ENCODE results near the gene IKBKE. TPM values are rescaled to one million over a fixed set of nuclear protein-coding genes. Genes with fewer than 3 reads are reported as not detected.

The IKBKE gene
- total RNA-seq, 1 experiment from 2014 or later, result 14.7 TPM

DNA sequence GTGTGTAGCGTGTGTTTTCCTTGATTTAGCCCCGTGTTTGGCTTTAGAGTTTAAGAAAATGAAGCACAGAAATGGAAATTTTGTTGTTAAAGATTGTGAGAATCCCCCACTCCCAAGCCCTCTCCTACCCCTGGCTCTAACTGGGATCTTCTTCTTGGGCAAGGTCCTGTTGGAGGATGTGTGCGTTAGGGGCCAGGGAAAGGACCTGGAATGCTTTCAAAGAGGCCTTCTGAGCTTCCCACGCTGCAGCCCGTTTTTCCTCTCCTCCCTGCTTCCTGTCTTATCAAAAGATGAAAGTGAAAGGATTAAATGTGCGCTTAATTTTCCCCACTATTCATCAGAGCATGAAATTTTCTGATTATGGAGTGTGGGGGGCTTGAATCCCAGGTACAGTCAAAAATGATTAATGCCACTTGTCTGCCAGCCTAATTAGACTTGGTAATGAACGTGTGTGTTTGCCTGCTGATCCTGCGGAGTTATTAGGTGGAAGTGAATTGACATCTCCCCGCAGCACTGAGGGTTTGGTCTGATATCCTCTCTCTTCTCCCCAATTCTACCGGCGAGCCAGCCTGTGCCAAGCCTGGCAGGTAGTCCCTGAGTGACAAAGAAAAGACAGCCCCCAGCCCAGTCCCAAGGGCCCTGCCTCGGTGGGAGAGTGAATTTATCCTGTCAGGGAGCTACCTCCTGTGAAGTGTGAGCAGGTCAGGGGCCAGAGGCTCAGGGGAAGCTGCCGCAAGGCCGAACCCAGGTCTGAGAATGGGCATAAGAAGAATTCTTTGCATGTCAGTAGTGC is 42.0 kb downstream of the IKBKE start:
- peak; percentile 20 for DNase-seq (ENCODE audit: low read depth)

DNA sequence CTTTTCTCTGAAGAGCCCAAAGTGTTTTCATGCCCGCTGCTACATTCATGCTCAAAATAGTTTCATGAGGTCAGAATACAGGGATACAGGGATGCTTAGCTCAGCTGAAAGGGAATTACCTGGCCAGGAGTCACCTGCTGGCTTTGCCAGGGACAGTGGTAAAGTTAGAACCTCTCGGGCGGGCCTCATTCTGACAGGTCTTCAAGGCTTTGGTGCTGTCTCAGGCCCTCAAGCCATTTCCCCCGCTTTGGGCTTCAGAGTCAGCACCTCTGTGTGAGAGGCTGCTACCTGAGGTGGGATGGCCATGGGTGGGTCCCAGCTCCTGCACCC is 42.5 kb downstream of the IKBKE start:
- DNase-seq (ENCODE audit: low read depth), result no peak

- peak; percentile 74 for DNase-seq (ENCODE audit: low read depth)
Observed at GRCh38 chr1:206513312-206514111, 43.2 kb downstream of the IKBKE start.

- no peak for DNase-seq (ENCODE audit: low read depth)
Observed at GRCh38 chr1:206514813-206515387, 44.6 kb downstream of the IKBKE start.

GRCh38 chr1:206516728-206516990 is 46.4 kb downstream of the IKBKE start:
- no peak for DNase-seq (ENCODE audit: low read depth)

DNA sequence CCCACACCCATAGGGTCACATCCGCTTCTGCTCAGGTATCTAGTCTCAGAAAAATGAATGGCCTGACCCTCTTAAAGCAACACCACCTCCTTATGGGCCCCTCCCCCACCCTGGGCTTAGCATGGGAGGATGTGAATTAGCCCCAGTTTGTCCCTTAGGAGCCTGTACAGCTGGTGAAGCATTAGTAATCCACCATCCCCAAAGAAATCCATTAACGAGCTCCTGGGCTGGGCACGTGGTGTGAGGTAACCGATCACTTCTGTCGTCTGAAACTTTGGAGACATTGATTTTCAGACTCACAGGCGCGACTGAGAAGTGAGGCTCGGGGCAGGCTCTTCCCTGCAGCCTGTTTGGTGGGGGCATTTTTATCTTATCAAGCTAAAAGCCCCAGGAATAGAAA is 47.5 kb downstream of the IKBKE start:
- DNase-seq (ENCODE audit: low read depth), result no peak

DNA sequence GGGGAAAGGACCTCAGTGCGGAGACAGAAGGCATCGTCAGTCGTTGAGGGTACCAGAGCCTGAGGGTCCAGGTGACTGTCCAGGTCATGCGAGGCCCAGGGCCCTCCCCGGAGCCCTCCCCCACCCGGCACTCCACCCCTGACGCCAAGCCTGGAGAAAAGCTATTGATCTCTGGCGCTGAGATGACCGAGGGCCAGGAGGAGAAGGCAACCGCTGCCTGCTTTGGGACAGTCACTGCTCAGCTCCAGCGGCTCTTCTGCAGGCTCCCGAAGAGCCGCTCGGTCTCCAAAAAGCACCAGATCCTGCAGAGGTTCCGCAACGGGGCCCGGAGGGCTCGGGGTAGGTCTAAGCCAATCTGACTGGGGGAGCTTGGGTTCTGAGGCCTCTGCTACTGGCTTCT is 47.9 kb downstream of the IKBKE start:
- DNase-seq (ENCODE audit: low read depth), result no peak

DNA sequence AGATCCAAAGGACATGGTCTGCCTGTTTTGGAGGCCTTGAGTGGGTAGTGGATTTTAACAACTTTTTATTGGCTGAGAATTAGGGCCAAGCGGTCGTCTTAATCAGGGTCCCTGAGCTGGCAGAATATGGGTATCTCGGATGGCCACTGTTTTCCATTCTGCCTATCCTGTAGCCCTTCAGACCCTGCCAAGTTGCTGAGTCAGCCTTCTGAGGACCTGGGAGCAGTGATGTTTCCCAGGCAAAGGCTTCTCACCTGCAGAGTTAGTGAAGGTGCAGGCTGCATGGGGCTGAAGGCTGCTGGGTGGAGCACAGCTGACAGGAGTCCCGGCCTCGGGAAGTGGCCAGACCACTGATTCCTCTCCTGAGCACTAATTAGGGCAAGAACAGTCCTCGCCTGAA is 48.5 kb downstream of the IKBKE start:
- no peak for DNase-seq (ENCODE audit: low read depth)

DNA sequence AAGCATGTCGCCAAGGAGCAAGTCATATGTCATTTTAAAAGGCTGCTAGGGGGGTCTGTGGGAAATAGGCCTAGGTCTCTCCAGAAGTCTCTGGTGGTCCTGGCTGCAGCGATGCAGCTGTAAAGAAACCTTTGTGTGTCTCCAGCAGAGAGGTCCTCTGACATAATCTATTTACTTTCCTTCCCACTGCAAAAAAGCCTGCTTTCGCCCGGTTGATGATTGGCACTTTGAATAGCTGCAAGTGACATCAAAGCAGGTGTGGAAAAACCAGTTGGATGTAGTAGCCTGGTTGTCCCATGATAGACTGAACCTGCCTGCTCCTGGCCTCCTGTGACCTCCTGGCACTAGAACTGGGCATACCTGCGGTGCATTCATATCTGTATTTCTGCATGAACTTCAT is 50.9 kb downstream of the IKBKE start:
- no peak for DNase-seq (ENCODE audit: low read depth)

GRCh38 chr1:206521694-206522402 is 51.6 kb downstream of the IKBKE start:
- no peak for DNase-seq (ENCODE audit: low read depth)

DNA sequence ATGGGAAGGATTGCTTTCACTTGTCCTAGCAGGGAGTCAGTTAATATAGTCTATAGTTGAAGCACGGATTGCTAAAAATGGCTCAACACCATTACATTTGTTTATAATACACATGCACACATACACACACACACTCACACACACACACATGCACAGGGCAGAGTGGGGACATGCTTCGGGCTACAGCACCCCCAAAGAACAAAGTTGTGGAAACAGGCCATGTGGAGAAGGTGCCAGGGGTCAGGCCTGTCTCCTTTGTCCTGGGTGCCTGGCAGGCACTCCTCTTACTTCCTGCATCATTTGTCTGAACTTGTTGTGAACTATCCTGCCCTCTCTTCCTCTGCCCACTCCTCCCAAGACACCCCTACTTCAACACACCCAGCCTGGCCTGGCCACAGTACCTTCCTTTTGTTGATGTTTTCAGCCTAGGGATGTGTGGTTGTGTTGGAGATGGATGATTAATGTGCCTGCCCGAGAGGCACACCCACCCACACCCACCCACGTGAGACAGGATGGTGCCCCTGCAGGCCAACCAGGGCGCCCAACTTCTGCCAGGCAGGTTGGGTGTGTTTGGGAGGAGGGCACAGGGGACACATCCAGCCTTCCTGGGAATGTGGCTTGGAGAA is 54.6 kb downstream of the IKBKE start:
- no peak for DNase-seq (ENCODE audit: low read depth)

DNA sequence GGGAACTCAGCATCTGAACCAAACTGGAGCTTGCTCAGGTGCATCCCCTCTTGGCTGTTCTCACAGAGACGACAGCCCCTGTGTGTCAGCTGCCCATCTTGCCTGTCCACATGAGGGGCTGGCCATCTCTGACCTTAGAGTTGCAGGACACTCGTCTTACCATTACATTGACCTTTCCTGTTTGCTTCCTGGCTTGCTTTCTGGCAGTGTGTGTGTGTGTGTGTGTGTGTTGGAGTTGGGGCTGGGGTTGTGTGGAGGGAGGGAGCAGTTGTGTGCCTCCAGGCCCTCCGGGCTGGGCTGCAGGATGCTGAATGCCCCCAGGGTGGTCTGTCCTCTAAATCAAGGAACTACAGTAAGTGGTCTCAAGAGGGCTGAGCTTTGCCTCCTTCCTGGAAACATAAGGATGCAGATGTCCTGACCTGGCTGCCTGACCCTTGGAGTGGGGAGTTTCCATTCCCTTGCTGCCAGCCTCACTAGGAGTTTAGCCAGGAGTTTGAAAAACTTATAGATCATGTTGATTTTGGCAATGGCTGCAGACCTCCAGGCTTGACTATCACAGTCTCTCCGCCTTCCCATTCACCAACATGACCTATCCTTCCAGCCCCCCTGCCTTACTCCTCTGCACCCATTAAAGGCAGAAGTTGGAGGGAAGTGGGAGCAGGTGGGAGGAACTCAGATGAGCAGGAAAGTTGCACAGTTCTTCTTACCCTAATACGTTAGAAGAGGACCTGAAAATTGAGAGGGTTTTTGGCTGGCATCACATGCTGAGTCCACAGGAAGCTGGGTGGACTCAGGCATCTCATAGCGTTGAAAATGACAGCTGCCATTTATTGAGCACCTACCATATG is 56.0 kb downstream of the IKBKE start:
- no peak for DNase-seq (ENCODE audit: low read depth)

- no peak for DNase-seq (ENCODE audit: low read depth)
Observed at GRCh38 chr1:206529425-206529824, 59.1 kb downstream of the IKBKE start.

- no peak for DNase-seq (ENCODE audit: low read depth)
Observed at GRCh38 chr1:206532368-206532767, 62.1 kb downstream of the IKBKE start.

- DNase-seq (ENCODE audit: low read depth), result no peak
Observed at GRCh38 chr1:206534552-206534951, 64.3 kb downstream of the IKBKE start.

DNA sequence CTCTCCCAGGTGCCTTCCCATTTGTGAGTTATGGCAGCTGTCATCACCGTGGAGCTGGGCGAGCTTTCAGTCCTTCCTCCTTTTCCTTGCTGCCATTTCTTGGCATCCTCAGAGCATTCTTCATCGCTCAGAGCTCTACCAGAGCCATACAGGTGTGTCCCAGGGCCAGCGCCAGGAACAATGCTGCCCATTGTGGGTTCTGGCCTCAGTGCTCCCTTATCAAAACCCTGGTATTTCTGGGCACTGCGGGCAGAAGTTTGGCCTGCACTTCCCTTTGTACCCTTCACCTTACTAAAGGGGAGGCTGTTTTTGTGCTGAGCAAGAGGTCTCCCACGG is 65.5 kb downstream of the IKBKE start:
- DNase-seq (ENCODE audit: low read depth), result no peak

- DNase-seq (ENCODE audit: low read depth), result no peak
Observed at GRCh38 chr1:206537141-206537540, 66.9 kb downstream of the IKBKE start.

GRCh38 chr1:206538086-206538770 is 68.0 kb downstream of the IKBKE start:
- no peak for DNase-seq (ENCODE audit: low read depth)

GRCh38 chr1:206538901-206539640 is 68.8 kb downstream of the IKBKE start:
- no peak for DNase-seq (ENCODE audit: low read depth)
